Measurements from ENCODE around the gene DENND1A. TPM values are rescaled to one million over a fixed set of nuclear protein-coding genes. Genes with fewer than 3 reads are reported as not detected.

DENND1A gene
- total RNA-seq, 1 donor from 2014 or later = 37.3 TPM

- no peaks in the 10 kb centered on the region for H3K9me3 ChIP-seq
- H3K27ac ChIP-seq = no peak overlapping the region
- TF ChIP-seq CTCF (IDR thresholded peaks at IDR 0.05) = no peak
- H3K27me3 ChIP-seq = no peaks in the 10 kb centered on the region
- intact Hi-C loops (cut with DNase I) = no loop called here
- H3K4me3 ChIP-seq = no peak overlapping the region
- DNase-seq (ENCODE audit: low spot score in 2 of 2) = no peak
- peaks cover 14 to 20% of the 10 kb centered on the region in 2 donors for H3K36me3 ChIP-seq
- H3K4me1 ChIP-seq = no peaks in the 10 kb centered on the region
These were observed 510.8 kb downstream of the DENND1A start for GRCh38 chr9:123419091-123419490.

- Histone ChIP-seq H3K4me1 (no peaks in the 10 kb centered on the region), H3K27me3 (no peaks in the 10 kb centered on the region), H3K4me3 (no peak overlapping the region), H3K36me3 (peaks cover 14 to 20% of the 10 kb centered on the region in 2 donors), H3K9me3 (no peaks in the 10 kb centered on the region), H3K27ac (no peak overlapping the region)
- intact Hi-C loops (cut with DNase I) = no loop called here
- TF ChIP-seq CTCF (IDR thresholded peaks at IDR 0.05) = no peak
- no peak for DNase-seq (ENCODE audit: low spot score in 2 of 2)
These were observed 511.4 kb downstream of the DENND1A start for GRCh38 chr9:123418506-123418905.

GRCh38 chr9:123418052-123418430, 511.9 kb downstream of the DENND1A start:
- H3K27me3 ChIP-seq = no peaks in the 10 kb centered on the region
- no peaks in the 10 kb centered on the region for H3K4me1 ChIP-seq
- DNase-seq (ENCODE audit: low spot score in 2 of 2) = no peak
- no peak overlapping the region for H3K4me3 ChIP-seq
- H3K9me3 ChIP-seq = no peaks in the 10 kb centered on the region
- no peak overlapping the region for H3K27ac ChIP-seq
- intact Hi-C loops (cut with DNase I) = no loop called here
- TF ChIP-seq CTCF (IDR thresholded peaks at IDR 0.05) = no peak
- H3K36me3 ChIP-seq = peaks cover 14 to 20% of the 10 kb centered on the region in 2 donors

GRCh38 chr9:123417289-123418051, 512.5 kb downstream of the DENND1A start:
- Histone ChIP-seq H3K4me3 (no peak overlapping the region), H3K9me3 (no peaks in the 10 kb centered on the region), H3K36me3 (peaks cover 14 to 16% of the 10 kb centered on the region in 2 donors), H3K27ac (no peak overlapping the region), H3K27me3 (no peaks in the 10 kb centered on the region), H3K4me1 (no peaks in the 10 kb centered on the region)
- TF ChIP-seq CTCF (IDR thresholded peaks at IDR 0.05) = no peak
- intact Hi-C loops (cut with DNase I) = no loop called here
- no peak for DNase-seq (ENCODE audit: low spot score in 2 of 2)

GRCh38 chr9:123416176-123416575, 513.8 kb downstream of the DENND1A start:
- Histone ChIP-seq H3K4me3 (no peak overlapping the region), H3K9me3 (no peaks in the 10 kb centered on the region), H3K36me3 (peaks cover 11 to 16% of the 10 kb centered on the region in 2 donors), H3K4me1 (no peaks in the 10 kb centered on the region), H3K27ac (no peak overlapping the region), H3K27me3 (no peaks in the 10 kb centered on the region)
- intact Hi-C loops (cut with DNase I) = no loop called here
- DNase-seq (ENCODE audit: low spot score in 2 of 2) = no peak
- TF ChIP-seq CTCF (IDR thresholded peaks at IDR 0.05) = no peak

Measured in ascending aorta (tissue), 2 donors.